ENCODE results near the gene ZFAND2A. TPM values are rescaled to one million over a fixed set of nuclear protein-coding genes. Genes with fewer than 3 reads are reported as not detected.
"Not testable (repeated sequence)": the region's sequence is repeated elsewhere in the genome, so short reads cannot be mapped to it uniquely, and the experiment has no call there.

The ZFAND2A gene
- total RNA-seq, 4 donors from 2014 or later: 17.8 to 27.0 (median 22.3) TPM

GRCh38 chr7:1172666-1173523, 12.9 kb upstream of the ZFAND2A start:
- 90% methylated on average over 13 of the region's 27 CpGs for WGBS
- no peaks in the 10 kb centered on the region for H3K9me3 ChIP-seq
- no peak overlapping the region for H3K27ac ChIP-seq
- no peaks in the 10 kb centered on the region for H3K36me3 ChIP-seq
- no peaks in the 10 kb centered on the region for H3K27me3 ChIP-seq
- no peak overlapping the region for H3K4me3 ChIP-seq
- TF ChIP-seq POLR2AphosphoS5 (IDR thresholded peaks at IDR 0.05) (no peak), POLR2A (IDR thresholded peaks at IDR 0.05) (no peak), CTCF (IDR thresholded peaks at IDR 0.05) (no peak), EP300 (IDR thresholded peaks at IDR 0.05) (no peak)
- DNase-seq (ENCODE audit: low spot score in 2 of 2): no peak
- H3K4me1 ChIP-seq: peaks cover 34% of the 10 kb centered on the region

DNA sequence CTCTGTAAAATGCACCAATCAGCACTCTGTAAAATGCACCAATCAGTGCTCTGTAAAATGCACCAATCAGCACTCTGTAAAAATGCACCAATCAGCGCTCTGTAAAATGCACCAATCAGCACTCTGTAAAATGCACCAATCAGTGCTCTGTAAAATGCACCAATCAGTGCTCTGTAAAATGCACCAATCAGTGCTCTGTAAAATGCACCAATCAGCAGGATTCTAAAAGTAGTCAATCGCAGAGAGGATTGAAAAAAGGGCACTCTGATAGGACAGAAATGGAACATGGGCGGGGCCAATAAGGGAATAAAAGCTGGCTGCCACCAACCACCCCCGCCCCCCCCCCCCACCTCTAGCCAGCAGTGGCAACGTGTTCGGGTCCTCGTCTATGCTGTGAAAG, 11.5 kb upstream of the ZFAND2A start:
- not testable (repeated sequence) for H3K27me3 ChIP-seq; H3K36me3 ChIP-seq; H3K4me3 ChIP-seq; DNase-seq (ENCODE audit: low spot score in 2 of 2); H3K9me3 ChIP-seq; H3K27ac ChIP-seq
- 68% methylated on average over 7 of the region's 7 CpGs for WGBS
- peaks cover 30% of the 10 kb centered on the region for H3K4me1 ChIP-seq

GRCh38 chr7:1170741-1171501, 10.9 kb upstream of the ZFAND2A start:
- Histone ChIP-seq H3K27me3 (no peaks in the 10 kb centered on the region), H3K4me3 (no peak overlapping the region), H3K36me3 (no peaks in the 10 kb centered on the region), H3K4me1 (peaks cover 24% of the 10 kb centered on the region), H3K27ac (no peak overlapping the region), H3K9me3 (no peaks in the 10 kb centered on the region)
- TF ChIP-seq POLR2A (IDR thresholded peaks at IDR 0.05): no peak
- no peak for TF ChIP-seq CTCF (IDR thresholded peaks at IDR 0.05)
- no peak for TF ChIP-seq POLR2AphosphoS5 (IDR thresholded peaks at IDR 0.05)
- DNase-seq (ENCODE audit: low spot score in 2 of 2): no peak
- 92% methylated on average over 13 of the region's 26 CpGs for WGBS

DNA sequence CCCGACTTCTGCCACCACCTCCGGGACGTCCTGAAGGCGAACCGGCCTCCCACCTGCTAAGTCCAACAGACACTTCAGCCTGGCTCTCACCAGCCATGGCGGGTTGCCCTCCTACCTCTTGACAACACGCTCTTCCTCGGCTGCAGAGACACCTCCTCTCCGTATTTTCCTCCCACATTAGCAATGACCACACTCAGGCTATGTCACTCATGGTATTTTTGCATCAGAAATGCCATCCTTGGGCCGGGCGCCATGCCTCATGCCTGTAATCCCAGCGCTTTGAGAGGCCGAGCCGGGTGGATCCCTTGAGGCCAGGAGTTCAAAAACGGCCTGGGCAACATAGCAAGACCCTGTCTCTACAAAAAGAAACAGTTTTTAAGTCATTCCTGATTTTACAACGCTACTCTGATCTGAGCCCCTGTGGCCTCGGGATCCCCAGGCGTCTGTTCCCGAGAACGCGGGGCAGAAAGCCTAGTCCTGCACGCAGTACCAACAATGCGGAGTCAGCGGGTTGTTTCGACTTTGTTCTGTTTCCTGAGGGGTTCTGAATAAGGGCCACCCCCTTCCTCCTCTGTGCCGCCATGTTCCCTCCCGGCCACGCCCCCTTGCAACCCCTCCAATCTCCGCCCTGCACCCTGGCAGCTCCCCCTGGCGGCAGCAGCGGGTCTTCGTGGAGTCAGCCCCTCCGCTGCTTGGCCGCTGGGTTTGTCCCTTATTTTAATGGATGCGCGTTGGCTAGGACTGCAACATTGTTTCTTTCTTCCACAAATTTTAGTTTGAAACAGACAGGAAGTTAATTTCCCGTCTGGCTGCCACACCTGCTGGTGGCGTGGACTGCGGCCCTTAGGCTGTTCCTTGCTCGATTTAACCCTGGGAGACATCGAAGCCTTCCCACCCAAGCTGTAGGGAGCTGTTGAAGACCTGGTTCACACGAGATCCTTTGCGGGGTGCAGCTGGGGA, 9.7 kb upstream of the ZFAND2A start:
- DNase-seq (ENCODE audit: low spot score in 2 of 2): peak; percentile 93 to 95
- Histone ChIP-seq H3K4me1 (peaks cover 22% of the 10 kb centered on the region), H3K27me3 (no peaks in the 10 kb centered on the region), H3K9me3 (no peaks in the 10 kb centered on the region), H3K4me3 (peak overlapping the region; percentile 50), H3K36me3 (peaks cover 4% of the 10 kb centered on the region), H3K27ac (no peak overlapping the region)
- 20% methylated on average over 43 of the region's 43 CpGs for WGBS
- TF ChIP-seq CTCF (IDR thresholded peaks at IDR 0.05) (peak; percentile 88 to 92), POLR2AphosphoS5 (IDR thresholded peaks at IDR 0.05) (peak in 1 of 3 donors; percentile 19), EP300 (IDR thresholded peaks at IDR 0.05) (no peak), POLR2A (IDR thresholded peaks at IDR 0.05) (no peak)

- Histone ChIP-seq H3K27me3 (no peaks in the 10 kb centered on the region), H3K27ac (no peak overlapping the region), H3K4me3 (no peak overlapping the region), H3K9me3 (no peaks in the 10 kb centered on the region), H3K36me3 (peaks cover 14% of the 10 kb centered on the region), H3K4me1 (peaks cover 22% of the 10 kb centered on the region)
- TF ChIP-seq CTCF (IDR thresholded peaks at IDR 0.05) (no peak), POLR2AphosphoS5 (IDR thresholded peaks at IDR 0.05) (no peak), EP300 (IDR thresholded peaks at IDR 0.05) (no peak), POLR2A (IDR thresholded peaks at IDR 0.05) (no peak)
- WGBS: 62% methylated on average over 11 of the region's 11 CpGs
- DNase-seq (ENCODE audit: low spot score in 2 of 2): no peak
Observed at GRCh38 chr7:1168422-1168821, 8.4 kb upstream of the ZFAND2A start.

All from suprapubic skin (tissue), 4 donors.